Neural progenitor cell (in vitro differentiated cells): Measurements from ENCODE around the gene TMEM127.

Source experiments
- EZH2 ChIP-seq: fragments of 200-600 bp; sonication (generic); IDR thresholded peaks from 2 replicates; pipeline ENCODE4 v1.6.1; 2017; ENCODE audit warnings: antibody characterized with exemption, mild to moderate bottlenecking, moderate library complexity
- EZH2phosphoT487 ChIP-seq: fragments of 200-600 bp; sonication (generic); IDR thresholded peaks from 2 replicates; pipeline ENCODE4 v1.6.1; 2017; ENCODE audit warnings: antibody characterized with exemption
- TF ChIP-seq, protein P1 (sequence below): fragments of 200-600 bp; sonication (generic); IDR thresholded peaks from 2 replicates; pipeline ENCODE4 v1.5.1; 2017; ENCODE audit warnings: antibody characterized with exemption, mild to moderate bottlenecking

DNA sequence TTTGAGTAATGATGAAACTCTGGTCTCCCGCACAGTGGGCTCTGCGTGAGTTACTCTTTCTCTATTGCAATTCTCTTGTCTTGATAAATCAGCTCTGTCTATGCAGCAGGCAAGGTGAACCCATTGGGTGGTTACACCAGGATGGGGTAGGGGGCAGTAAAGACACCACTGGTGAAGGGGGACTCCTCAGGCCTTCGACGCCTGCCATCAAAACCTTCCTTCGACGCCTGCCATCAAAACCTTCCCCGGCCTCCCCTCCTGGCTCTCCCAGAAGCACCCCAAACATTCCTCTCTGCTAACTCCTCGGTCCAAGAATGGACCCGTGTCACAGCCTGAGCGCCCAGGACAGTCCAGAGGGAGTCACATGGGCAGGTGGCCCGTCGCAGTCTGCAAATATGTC, 52.4 kb downstream of the TMEM127 start:
- TF ChIP-seq, protein P1, sequence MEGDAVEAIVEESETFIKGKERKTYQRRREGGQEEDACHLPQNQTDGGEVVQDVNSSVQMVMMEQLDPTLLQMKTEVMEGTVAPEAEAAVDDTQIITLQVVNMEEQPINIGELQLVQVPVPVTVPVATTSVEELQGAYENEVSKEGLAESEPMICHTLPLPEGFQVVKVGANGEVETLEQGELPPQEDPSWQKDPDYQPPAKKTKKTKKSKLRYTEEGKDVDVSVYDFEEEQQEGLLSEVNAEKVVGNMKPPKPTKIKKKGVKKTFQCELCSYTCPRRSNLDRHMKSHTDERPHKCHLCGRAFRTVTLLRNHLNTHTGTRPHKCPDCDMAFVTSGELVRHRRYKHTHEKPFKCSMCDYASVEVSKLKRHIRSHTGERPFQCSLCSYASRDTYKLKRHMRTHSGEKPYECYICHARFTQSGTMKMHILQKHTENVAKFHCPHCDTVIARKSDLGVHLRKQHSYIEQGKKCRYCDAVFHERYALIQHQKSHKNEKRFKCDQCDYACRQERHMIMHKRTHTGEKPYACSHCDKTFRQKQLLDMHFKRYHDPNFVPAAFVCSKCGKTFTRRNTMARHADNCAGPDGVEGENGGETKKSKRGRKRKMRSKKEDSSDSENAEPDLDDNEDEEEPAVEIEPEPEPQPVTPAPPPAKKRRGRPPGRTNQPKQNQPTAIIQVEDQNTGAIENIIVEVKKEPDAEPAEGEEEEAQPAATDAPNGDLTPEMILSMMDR = no peak
- TF ChIP-seq EZH2 (no peak), EZH2phosphoT487 (no peak)
